ENCODE results near the gene COL1A1.

The COL1A1 gene

GRCh38 chr17:50213026-50214022 is 11.9 kb upstream of the COL1A1 start:
- DNase-seq (ENCODE audit: low read depth in 1 of 2, low spot score in 1 of 2) = no peak

GRCh38 chr17:50212121-50212843 is 10.9 kb upstream of the COL1A1 start:
- DNase-seq (ENCODE audit: low read depth in 1 of 2, low spot score in 1 of 2) = no peak

- DNase-seq (ENCODE audit: low read depth in 1 of 2, low spot score in 1 of 2) = no peak
Observed at GRCh38 chr17:50211249-50212120, 10.1 kb upstream of the COL1A1 start.

DNA sequence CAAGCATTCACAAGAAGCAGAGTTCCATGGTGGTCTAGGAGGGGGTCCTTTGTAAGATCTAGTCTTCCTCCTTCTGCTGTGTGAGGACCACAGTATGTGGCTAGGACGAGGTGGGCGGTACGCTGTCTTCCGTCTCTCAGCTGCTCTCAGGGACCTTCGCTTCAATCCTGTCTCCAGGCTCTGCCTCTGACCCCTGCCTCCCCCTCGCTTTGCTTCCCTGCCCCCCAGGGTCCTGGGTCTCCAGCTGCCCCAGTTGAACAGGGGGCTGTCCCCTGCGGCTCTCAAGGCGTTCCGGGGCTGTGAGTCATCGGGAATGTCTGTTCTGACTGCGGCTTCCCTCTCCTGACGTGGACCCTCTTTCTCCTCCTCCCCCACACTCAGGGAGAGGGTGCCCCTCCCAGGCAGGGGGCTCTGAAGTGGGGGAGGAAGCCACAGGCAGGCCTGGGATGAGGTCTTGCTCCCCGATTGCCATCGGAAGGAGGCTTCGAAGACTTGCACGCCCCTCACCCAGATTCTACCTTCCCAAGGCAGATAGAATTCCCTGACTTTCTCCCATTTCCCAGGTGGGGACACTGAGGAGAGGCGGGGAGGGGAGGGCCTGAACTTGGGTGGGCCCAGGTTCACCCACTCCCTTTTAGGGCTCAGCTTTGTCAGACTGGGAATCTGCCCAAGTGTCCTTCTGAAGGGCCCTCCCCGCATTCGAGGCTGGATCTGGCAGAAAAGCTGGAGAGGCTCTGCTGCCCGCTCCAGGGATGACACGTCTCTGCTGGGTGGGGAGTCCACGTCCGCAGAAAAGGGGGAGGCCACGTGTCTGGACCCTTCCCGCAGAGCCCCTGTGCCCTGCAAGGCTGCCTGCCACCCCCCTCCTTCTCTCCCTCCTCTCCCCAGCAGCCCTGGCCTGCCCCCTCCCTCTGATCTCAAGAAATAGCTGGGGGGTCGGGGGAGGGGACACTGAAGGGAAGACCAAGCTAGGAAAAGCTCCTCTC is 9.1 kb upstream of the COL1A1 start:
- DNase-seq (ENCODE audit: low read depth in 1 of 2, low spot score in 1 of 2) = no peak

GRCh38 chr17:50209472-50210239 is 8.2 kb upstream of the COL1A1 start:
- no peak for DNase-seq (ENCODE audit: low read depth in 1 of 2, low spot score in 1 of 2)

DNA sequence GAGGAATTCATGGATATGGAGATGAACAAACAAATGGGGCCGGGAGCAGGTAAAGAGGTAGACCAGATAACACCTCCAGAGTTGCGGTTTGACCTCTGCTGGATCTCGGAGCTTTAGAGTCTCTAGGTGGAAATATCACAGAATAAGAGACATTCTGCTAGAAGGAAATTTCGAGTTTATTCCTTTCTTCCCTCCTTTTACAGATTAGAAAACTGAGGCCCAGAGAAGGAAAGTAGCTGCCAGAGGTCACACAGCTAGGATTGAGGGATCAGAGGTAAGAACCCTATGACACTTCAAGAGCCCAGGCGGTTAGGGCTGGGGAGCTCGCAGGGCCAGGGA is 7.7 kb upstream of the COL1A1 start:
- no peak for DNase-seq (ENCODE audit: low read depth in 1 of 2, low spot score in 1 of 2)

DNA sequence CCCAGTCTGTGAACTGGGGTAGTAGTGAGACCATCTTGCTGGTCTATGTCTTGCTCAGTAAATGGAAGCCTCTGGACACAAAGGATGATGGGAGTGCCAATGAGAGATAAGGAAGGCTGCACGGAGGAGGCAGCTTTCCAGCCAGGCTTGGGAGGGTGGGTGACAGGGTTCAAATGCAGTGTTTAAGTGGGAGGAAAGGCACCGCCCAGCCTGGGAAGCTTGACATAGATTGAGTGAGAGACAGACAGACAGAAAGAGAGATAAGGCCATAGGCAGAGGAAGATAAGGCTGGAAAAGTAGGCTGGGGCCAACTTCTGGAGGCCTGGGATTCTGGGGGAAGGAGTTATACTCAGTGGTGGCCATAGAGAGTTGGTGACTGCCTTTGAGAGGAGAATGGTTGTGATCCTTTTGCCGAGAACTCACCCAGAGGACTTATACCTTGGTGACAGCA is 7.2 kb upstream of the COL1A1 start:
- DNase-seq (ENCODE audit: low read depth in 1 of 2, low spot score in 1 of 2) = no peak

DNA sequence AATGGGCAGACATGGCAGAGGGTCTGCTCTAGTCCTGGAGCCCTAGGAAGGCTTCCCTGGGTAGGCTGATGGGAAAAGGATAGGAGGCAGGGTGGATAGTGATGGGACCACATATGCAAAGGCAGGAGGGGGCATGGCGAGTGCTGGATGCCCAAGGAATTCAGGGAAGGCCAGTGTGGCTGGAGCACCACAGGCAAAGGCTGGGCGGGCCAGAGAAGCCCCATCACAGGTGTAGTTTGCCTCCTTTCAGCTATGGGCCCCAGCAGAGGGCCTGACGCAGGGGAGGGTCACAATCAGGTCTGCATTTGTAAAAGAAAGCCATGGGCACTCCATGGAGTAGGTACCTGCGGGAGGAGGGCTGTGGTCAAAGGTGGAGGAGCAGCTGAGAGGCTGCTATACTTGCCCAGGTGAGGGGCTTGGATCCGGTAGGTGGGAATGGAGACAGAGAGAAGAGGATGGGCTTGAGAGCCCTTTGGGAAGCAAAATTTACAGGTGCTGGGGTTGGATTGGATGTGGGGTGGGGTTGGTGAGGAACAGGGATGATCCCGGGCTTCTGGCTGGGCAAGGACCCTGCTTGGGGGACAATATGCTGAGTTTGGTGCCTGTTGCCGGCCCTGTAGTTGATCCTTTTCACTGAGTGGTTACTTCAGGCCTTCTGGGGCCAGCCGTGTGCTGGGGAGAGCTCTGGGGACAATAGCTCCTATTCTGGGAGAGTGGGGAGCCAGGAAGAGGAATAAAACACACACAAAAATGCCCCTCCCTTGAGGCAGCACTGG is 6.5 kb upstream of the COL1A1 start:
- DNase-seq (ENCODE audit: low read depth in 1 of 2, low spot score in 1 of 2) = no peak

DNA sequence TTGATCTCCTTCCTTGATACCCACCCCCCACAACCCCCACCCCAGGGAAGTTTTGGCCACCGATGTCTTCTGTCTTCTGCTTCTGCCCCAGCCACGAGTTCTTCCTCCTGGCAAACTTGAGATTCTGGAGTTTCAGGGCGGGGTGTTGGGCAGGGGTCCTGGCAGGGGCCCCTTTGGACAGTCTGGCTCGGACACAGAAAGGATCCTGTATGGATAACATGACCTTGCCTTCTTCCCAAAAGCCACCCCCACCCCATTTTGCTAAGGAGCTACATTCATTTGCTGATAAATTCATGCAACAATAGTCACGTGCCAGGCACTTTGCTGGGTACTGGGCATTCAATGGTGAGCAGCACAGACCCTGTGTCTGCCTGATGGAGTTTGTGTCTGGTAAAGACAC is 5.9 kb upstream of the COL1A1 start:
- DNase-seq (ENCODE audit: low read depth in 1 of 2, low spot score in 1 of 2) = no peak

DNA sequence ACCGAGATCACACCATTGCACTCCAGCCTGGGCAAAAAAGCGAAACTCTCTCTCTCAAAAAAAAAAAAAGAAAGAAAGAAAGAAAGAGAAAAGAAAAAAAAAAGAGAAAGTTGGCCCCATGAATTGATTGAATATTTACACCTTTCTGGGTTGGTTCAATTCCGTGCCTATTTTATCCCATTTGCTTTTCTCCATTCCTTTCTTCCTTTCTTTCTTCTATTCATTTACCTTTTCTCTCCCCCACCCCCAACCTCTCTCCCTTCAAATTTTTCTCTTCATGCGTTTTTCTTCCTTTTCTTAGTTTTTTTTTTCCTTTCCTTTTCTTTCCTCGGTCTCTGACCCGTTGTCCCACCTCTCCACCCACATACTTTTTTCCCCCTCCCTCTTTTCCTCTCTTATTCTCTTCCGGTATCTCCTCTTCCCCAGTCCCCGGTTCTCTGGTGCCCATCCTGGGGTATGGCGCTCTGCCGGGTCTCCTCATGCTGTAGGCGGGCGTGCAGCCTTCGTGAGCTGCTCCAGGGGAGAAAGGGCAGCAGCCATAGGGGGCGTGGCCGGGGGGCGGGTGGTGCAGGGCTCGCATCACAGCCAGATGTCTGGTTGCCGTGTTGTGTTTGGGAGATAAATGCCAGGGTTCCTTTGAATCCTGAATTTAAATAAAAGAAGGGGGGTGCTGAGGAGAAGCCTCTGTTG is 5.3 kb upstream of the COL1A1 start:
- DNase-seq (ENCODE audit: low read depth in 1 of 2, low spot score in 1 of 2) = no peak

DNA sequence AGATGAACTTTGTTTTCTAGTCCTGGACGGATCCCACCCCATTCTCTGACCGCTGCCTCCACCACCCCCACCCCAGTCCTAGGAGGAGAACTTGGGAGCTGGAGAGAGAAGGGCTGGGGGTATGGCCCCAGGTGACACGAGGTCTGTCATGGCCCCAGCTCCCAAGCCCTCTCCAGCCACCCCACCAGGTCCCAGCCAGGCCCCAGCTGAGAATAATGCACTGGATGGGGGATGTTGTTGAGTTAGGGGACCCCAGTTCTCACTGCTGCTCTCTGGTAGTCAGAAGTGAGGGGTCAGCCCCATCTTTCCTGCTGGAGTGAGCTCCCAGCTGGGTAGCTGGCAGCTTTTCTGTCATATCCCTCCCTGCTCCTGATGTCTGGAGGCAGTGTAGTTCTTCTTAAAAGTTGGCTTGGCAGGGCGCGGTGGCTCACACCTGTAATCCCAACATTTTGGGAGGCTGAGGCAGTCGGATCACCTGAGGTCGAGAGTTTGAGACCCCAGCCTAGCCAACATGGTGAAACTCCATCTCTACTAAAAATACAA is 4.6 kb upstream of the COL1A1 start:
- DNase-seq (ENCODE audit: low read depth in 1 of 2, low spot score in 1 of 2) = no peak

GRCh38 chr17:50205111-50205962 is 3.9 kb upstream of the COL1A1 start:
- DNase-seq (ENCODE audit: low read depth in 1 of 2, low spot score in 1 of 2) = no peak

DNA sequence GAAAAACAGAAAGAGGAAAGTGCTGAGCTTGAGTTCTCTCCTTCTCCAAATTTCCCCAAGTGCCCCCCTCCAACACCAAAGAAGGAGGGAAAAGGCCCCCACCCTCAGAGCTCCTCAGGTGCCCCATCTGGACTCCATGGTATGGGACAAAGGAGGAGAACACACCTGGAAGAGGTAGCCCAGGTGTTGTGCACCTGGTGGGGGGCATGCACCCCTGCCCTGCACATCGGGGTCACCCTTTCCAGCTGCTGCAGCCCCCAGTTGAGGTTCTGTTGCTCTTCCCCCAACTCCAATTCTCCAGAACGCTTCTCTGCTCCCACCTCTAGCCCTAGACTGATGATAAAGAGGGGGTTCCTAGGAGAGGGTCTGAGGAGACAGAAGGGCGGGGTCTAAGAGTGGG is 3.0 kb upstream of the COL1A1 start:
- DNase-seq (ENCODE audit: low read depth in 1 of 2, low spot score in 1 of 2) = no peak

DNA sequence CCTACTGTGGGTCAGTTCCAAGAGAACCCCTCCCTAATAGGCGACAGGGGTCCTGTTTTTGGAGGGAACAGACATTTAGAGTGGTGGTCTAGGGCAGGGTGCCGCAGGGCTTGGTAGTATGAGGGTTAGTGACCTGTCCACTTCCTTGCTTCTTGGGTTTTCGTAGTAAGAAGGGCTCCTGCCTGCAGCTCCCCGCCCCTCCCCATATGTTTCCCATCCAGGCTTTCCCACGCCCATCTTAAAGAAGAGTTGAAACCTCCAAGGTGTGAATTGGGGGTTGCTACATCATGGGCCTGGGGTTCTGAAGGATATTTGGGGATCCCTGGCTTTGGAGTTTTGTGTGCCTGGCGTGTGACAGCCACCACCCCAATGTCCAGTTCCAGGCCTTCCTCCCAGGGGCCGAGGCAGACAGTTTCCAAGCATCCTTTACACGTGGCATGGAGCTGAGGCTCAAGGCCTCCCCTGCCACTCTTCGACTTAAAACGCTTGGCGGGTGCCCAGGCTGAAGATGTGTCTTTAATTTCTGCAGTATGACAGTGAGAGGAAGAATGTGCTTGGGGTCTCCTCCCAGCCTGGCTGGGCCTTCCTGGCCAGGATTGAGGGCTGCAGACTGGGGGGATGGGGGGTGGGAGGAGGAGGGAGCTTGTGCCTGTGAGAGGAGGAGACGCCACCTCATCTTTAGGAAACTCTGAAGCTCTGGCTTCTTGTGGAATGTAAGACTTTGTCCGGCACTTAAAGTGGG is 2.3 kb upstream of the COL1A1 start:
- DNase-seq (ENCODE audit: low read depth in 1 of 2, low spot score in 1 of 2) = no peak

DNA sequence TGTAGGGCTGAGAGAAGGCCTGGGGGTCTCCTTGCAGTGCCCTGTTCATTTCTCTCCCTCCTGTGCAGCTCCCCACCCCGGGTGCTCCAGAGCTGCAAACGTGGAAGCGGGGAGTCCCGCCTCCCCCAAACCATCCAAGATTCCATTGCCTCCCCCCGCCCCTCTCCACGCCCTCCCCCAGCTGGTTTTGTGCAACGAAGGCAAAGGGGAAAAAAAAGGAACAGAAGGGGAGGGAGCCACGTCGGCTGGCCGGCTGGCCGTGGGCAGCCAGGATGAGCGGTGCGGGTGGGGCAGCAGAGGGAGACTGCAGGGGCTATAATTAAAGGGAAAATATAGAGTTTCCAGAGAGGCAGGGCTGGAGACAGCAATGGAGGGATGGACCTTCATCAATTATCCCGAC is 1.7 kb upstream of the COL1A1 start:
- DNase-seq (ENCODE audit: low read depth in 1 of 2, low spot score in 1 of 2) = no peak

Measured in stimulated activated CD4-positive, alpha-beta T cell treated with anti-CD3 and anti-CD28 coated beads, Interleukin-15, amount 100 ng/mL, for 1 hour (primary cell).